Neural cell (in vitro differentiated cells): ENCODE data around the gene TSR3. TPM values are rescaled to one million over a fixed set of nuclear protein-coding genes. Genes with fewer than 3 reads are reported as not detected.
A peak's percentile ranks its signal among the peaks of the same experiment; 100 is the strongest.
"Not testable (repeated sequence)": the region's sequence is repeated elsewhere in the genome, so short reads cannot be mapped to it uniquely, and the experiment has no call there.

Experiments
- H2AFZ ChIP-seq: fragments of 200-600, 300-800 bp; sonication (generic), shearing (Covaris generic); 2 replicates; pipeline ENCODE4 v1.6.0; 2014; ENCODE audit warnings: low read depth, mild to moderate bottlenecking, antibody characterized with exemption, low read length, moderate library complexity
- H3F3A ChIP-seq: fragments of 200-600 bp; shearing (Covaris generic); 2 replicates; pipeline ENCODE4 v1.6.1; 2016; ENCODE audit warnings: mild to moderate bottlenecking, moderate library complexity, mixed read lengths, antibody characterized with exemption, low read length; ENCODE audit not compliant: insufficient read depth, poor library complexity, severe bottlenecking
- H3K27ac ChIP-seq: fragments of 200-600, 300-800 bp; sonication (generic), shearing (Covaris generic); 2 replicates; pipeline ENCODE4 v1.5.1; 2014; ENCODE audit warnings: mild to moderate bottlenecking, low read length, moderate library complexity
- H3K27me3 ChIP-seq: fragments of 300-800, 200-600 bp; sonication (generic), shearing (Covaris generic); 2 replicates; pipeline ENCODE4 v1.6.0; 2014; ENCODE audit warnings: mild to moderate bottlenecking, low read depth, low read length, moderate library complexity; ENCODE audit not compliant: insufficient read depth
- H3K36me3 ChIP-seq: fragments of 300-800, 200-600 bp; sonication (generic), shearing (Covaris generic); 2 replicates; pipeline ENCODE4 v1.5.1; 2014; ENCODE audit warnings: mild to moderate bottlenecking, antibody characterized with exemption, low read length, moderate library complexity; ENCODE audit not compliant: insufficient read depth
- H3K4me2 ChIP-seq: fragments of 300-800, 200-600 bp; sonication (generic), shearing (Covaris generic); 2 replicates; pipeline ENCODE4 v1.6.0; 2014; ENCODE audit warnings: mild to moderate bottlenecking, low read length
- H3K4me3 ChIP-seq: fragments of 300-800, 200-600 bp; sonication (generic), shearing (Covaris generic); 2 replicates; pipeline ENCODE4 v1.5.1; 2014; ENCODE audit warnings: mild to moderate bottlenecking, low read length, moderate library complexity
- H3K79me2 ChIP-seq: fragments of 200-600 bp; shearing (Covaris generic); replicated peaks from 2 replicates; pipeline ENCODE4 v1.6.0; 2014; ENCODE audit warnings: mild to moderate bottlenecking, low read length, moderate library complexity; ENCODE audit not compliant: insufficient read depth
- H3K9ac ChIP-seq: fragments of 300-800, 200-600 bp; sonication (generic), shearing (Covaris generic); 2 replicates; pipeline ENCODE4 v1.6.1; 2016; ENCODE audit warnings: mild to moderate bottlenecking, low read length, mixed read lengths
- H3K9me2 ChIP-seq: fragments of 200-600 bp; shearing (Covaris generic); 2 replicates; pipeline ENCODE4 v1.6.1; 2016; ENCODE audit warnings: mild to moderate bottlenecking, low read length, mixed read lengths; ENCODE audit not compliant: insufficient read depth
- H3K9me3 ChIP-seq: fragments of 200-600, 300-800 bp; sonication (generic), shearing (Covaris generic); 2 replicates; pipeline ENCODE4 v1.6.1; 2016; ENCODE audit warnings: mild to moderate bottlenecking, mixed run types, low read length, moderate library complexity, mixed read lengths
- H4K20me1 ChIP-seq: fragments of 200-600 bp; shearing (Covaris generic); 2 replicates; pipeline ENCODE4 v1.6.1; 2016; ENCODE audit warnings: mild to moderate bottlenecking, mixed run types; ENCODE audit not compliant: insufficient read depth
- EP300 ChIP-seq: fragments of 450-650 bp; conservative IDR thresholded peaks from 2 replicates; pipeline ENCODE4 v1.6.1; 2014; ENCODE audit warnings: antibody characterized with exemption, mild to moderate bottlenecking, moderate library complexity; ENCODE audit not compliant: poor library complexity, severe bottlenecking
- EZH2 ChIP-seq: fragments of 200-600, 300-800 bp; shearing (Covaris generic), sonication (generic); IDR thresholded peaks from 2 replicates; pipeline ENCODE4 v1.6.1; 2014; ENCODE audit warnings: antibody characterized with exemption, low read length, borderline replicate concordance, mild to moderate bottlenecking; ENCODE audit not compliant: insufficient read depth, poor library complexity, severe bottlenecking
- MXI1 ChIP-seq: fragments of 450-650 bp; conservative IDR thresholded peaks from 2 replicates; pipeline ENCODE4 v1.6.1; 2014; ENCODE audit warnings: antibody characterized with exemption, mild to moderate bottlenecking; ENCODE audit not compliant: poor library complexity, severe bottlenecking
- POLR2AphosphoS5 ChIP-seq: IDR thresholded peaks from 2 replicates; pipeline ENCODE4 v1.6.1; 2012
- RAD21 ChIP-seq: fragments of 450-650 bp; conservative IDR thresholded peaks from 2 replicates; pipeline ENCODE4 v1.6.1; 2014; ENCODE audit warnings: antibody characterized with exemption, mild to moderate bottlenecking, moderate library complexity
- SMC3 ChIP-seq: fragments of 450-650 bp; conservative IDR thresholded peaks from 2 replicates; pipeline ENCODE4 v1.6.1; 2014; ENCODE audit warnings: antibody characterized with exemption, mild to moderate bottlenecking, moderate library complexity; ENCODE audit not compliant: poor library complexity
- TAF1 ChIP-seq: IDR thresholded peaks from 2 replicates; pipeline ENCODE4 v1.6.1; 2012; ENCODE audit warnings: low read depth
- polyA plus RNA-seq: library from polyadenylated mRNA; depleted of rRNA; stranded (reverse); fragments of >200 nt; gene quantifications from 2 replicates; pipeline ENCODE4 v1.2.3, GENCODE V29; 2014
- TF ChIP-seq, protein P1 (sequence below): IDR thresholded peaks from 2 replicates; pipeline ENCODE4 v1.6.1; 2012; ENCODE audit warnings: borderline replicate concordance
- TF ChIP-seq, protein P2 (sequence below): fragments of 450-650 bp; IDR thresholded peaks from 2 replicates; pipeline ENCODE4 v1.5.1; 2014; ENCODE audit warnings: antibody characterized with exemption, mild to moderate bottlenecking, moderate library complexity; ENCODE audit not compliant: poor library complexity, severe bottlenecking

Gene TSR3
- polyA plus RNA-seq, 1 donor from 2014 or later = 102 TPM

DNA sequence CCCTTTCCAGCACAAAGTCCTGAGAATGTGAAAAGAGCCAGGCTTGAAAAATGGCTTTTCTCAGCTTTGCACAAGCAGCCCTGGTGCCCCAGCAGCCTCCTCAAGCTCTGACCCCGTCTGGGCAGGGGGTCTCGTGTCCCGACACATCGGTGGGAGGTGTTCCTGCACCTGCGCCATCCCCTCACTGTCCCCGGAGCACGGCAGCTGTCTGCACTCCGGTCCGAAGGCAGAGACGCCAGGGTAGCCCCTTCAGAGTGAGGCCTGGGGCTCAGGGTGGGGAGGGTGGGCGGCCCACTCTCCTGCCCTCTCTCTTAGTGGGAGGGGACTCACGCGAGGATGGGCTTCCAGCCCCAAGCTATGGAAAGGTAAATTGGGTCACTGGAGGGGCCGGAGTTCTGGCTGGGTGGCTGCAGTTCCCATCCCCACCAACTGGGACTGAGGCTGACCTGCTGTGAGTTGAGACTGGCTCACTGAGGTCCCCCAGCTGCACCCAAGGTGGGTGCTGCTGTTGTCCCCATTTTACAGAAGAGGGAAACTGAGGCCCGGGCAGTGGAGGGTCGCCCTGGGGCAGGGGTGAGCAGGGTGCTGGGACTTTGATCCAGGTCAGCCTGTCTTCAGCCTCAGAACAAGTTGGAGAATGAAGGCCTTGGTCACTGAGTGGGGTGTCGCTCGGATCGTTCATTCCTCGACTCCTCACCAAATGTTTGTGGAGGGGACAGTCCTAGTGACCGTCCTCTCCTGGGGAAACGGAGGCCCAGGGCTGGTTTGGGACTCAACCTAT, 20.6 kb downstream of the TSR3 start:
- Histone ChIP-seq H3K9ac (peak overlapping the region; percentile 9), H3F3A (no peaks in the 10 kb centered on the region), H3K27me3 (peaks cover 33% of the 10 kb centered on the region), H2AFZ (no peak overlapping the region), H4K20me1 (no peaks in the 10 kb centered on the region), H3K4me2 (no peak overlapping the region), H3K4me3 (peak overlapping the region; percentile 76), H3K9me3 (no peaks in the 10 kb centered on the region), H3K36me3 (no peaks in the 10 kb centered on the region), H3K9me2 (no peaks in the 10 kb centered on the region), H3K27ac (no peak overlapping the region), H3K79me2 (peaks cover 10% of the 10 kb centered on the region)
- no peak for TF ChIP-seq EZH2
- no peak for TF ChIP-seq TAF1
- TF ChIP-seq RAD21 = no peak
- TF ChIP-seq EP300 = no peak
- TF ChIP-seq POLR2AphosphoS5 = no peak
- TF ChIP-seq, protein P1, sequence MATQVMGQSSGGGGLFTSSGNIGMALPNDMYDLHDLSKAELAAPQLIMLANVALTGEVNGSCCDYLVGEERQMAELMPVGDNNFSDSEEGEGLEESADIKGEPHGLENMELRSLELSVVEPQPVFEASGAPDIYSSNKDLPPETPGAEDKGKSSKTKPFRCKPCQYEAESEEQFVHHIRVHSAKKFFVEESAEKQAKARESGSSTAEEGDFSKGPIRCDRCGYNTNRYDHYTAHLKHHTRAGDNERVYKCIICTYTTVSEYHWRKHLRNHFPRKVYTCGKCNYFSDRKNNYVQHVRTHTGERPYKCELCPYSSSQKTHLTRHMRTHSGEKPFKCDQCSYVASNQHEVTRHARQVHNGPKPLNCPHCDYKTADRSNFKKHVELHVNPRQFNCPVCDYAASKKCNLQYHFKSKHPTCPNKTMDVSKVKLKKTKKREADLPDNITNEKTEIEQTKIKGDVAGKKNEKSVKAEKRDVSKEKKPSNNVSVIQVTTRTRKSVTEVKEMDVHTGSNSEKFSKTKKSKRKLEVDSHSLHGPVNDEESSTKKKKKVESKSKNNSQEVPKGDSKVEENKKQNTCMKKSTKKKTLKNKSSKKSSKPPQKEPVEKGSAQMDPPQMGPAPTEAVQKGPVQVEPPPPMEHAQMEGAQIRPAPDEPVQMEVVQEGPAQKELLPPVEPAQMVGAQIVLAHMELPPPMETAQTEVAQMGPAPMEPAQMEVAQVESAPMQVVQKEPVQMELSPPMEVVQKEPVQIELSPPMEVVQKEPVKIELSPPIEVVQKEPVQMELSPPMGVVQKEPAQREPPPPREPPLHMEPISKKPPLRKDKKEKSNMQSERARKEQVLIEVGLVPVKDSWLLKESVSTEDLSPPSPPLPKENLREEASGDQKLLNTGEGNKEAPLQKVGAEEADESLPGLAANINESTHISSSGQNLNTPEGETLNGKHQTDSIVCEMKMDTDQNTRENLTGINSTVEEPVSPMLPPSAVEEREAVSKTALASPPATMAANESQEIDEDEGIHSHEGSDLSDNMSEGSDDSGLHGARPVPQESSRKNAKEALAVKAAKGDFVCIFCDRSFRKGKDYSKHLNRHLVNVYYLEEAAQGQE = no peak
- TF ChIP-seq SMC3 = no peak
- no peak for TF ChIP-seq MXI1
- TF ChIP-seq, protein P2, sequence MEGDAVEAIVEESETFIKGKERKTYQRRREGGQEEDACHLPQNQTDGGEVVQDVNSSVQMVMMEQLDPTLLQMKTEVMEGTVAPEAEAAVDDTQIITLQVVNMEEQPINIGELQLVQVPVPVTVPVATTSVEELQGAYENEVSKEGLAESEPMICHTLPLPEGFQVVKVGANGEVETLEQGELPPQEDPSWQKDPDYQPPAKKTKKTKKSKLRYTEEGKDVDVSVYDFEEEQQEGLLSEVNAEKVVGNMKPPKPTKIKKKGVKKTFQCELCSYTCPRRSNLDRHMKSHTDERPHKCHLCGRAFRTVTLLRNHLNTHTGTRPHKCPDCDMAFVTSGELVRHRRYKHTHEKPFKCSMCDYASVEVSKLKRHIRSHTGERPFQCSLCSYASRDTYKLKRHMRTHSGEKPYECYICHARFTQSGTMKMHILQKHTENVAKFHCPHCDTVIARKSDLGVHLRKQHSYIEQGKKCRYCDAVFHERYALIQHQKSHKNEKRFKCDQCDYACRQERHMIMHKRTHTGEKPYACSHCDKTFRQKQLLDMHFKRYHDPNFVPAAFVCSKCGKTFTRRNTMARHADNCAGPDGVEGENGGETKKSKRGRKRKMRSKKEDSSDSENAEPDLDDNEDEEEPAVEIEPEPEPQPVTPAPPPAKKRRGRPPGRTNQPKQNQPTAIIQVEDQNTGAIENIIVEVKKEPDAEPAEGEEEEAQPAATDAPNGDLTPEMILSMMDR = no peak

DNA sequence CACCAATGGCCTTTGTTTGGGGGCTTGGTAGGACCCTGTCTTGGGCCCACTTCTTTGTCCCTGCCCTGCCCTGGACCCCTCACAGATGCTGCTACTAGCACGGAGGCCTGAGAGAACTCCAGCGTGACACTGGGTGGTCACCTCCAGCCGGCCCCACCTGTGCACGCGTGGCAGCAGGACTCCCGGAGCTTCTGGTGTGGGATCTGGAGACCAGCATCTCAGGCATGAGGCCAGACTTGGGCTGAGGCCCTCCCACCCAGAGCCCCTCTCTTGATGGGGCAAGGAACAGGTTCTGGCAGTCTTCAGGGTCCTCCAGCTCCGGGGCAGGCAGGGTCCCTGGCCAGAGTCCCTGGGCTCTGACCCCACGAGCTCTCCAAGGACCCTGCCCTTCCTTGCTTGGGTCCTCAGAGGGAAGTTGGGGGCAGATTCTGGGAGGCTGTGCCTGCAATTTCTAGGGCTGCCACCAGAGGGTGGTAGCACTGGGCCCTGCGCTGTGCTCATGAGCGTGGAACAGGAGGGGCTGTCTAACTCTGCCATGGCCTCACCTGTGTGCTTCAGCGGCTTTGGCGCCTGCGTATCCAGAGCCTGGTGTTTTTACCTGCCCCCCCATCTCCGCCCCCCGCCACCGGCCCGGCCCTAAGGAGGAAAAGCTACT, 21.3 kb downstream of the TSR3 start:
- Histone ChIP-seq H3K4me2 (no peak overlapping the region), H4K20me1 (no peaks in the 10 kb centered on the region), H3F3A (no peaks in the 10 kb centered on the region), H3K9me3 (no peaks in the 10 kb centered on the region), H3K4me3 (no peak overlapping the region), H3K9me2 (no peaks in the 10 kb centered on the region), H2AFZ (no peak overlapping the region), H3K9ac (no peak overlapping the region), H3K36me3 (no peaks in the 10 kb centered on the region), H3K79me2 (peaks cover 5% of the 10 kb centered on the region), H3K27ac (no peak overlapping the region), H3K27me3 (peaks cover 33% of the 10 kb centered on the region)
- TF ChIP-seq, protein P2 = peak; percentile 31
- no peak for TF ChIP-seq TAF1

DNA sequence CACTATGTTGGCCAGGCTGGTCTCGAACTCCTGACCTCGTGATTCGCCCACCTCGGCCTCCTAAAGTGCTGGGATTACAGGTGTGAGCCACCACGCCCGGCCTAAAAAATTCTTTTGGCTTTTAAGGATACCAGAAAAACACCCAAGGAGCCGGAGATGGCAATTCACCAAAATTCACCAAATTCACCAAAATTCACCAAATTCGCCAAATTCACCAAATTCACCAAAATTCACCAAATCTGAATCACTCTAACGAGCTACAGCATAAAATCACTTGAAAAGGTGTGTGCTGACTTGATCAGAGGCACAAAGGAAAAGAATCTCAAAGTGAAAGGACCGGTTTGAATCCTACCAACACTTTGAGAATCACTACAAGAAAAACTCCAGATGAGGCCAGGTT, 22.7 kb downstream of the TSR3 start:
- not testable (repeated sequence) for H3F3A ChIP-seq, H2AFZ ChIP-seq, H3K4me2 ChIP-seq, H3K79me2 ChIP-seq, H3K4me3 ChIP-seq, H4K20me1 ChIP-seq, H3K36me3 ChIP-seq, H3K9me3 ChIP-seq, H3K27ac ChIP-seq, H3K9me2 ChIP-seq, H3K9ac ChIP-seq
- peaks cover 25% of the 10 kb centered on the region for H3K27me3 ChIP-seq

DNA sequence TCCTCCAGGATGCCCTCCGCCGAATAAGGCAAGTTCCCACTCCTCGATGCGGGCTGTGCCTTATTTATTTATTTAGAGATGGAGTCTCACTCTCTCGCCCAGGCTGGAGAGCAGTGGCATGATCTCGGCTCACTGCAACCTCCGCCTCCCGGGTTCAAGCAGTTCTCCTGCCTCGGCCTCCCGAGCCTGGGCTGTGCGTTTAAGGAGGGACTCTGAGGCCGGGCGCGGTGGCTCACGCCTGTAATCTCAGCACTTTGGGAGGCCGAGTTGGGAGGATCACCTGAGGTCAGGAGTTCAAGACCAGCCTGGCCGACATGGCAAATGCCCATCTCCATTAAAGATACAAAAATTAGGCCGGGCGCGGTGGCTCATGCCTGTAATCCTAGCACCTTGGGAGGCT, 23.5 kb downstream of the TSR3 start:
- H3K9ac ChIP-seq, H3K36me3 ChIP-seq, H2AFZ ChIP-seq, H3K4me2 ChIP-seq, H4K20me1 ChIP-seq, H3K27ac ChIP-seq, H3K79me2 ChIP-seq, H3K9me3 ChIP-seq, H3K9me2 ChIP-seq, H3K4me3 ChIP-seq, H3F3A ChIP-seq: not testable (repeated sequence)
- H3K27me3 ChIP-seq = peaks cover 20% of the 10 kb centered on the region
